OCI-LY3 (cell line): ENCODE measurements around the gene U2SURP.
"Not testable (repeated sequence)": the region's sequence is repeated elsewhere in the genome, so short reads cannot be mapped to it uniquely, and the experiment has no call there.

ENCODE experiments used
- H2AFZ ChIP-seq: fragments of 200-600, 300-600 bp; shearing (Covaris generic); 2 replicates; pipeline ENCODE4 v1.6.0; 2014; ENCODE audit warnings: antibody characterized with exemption, low read depth, low read length
- H3K27ac ChIP-seq: fragments of 200-600, 300-600 bp; sonication (generic); 2 replicates; pipeline ENCODE4 v1.5.1; 2014; ENCODE audit warnings: mild to moderate bottlenecking, low read length, moderate library complexity, mixed read lengths
- H3K27me3 ChIP-seq: fragments of 200-600, 300-600 bp; sonication (generic); 2 replicates; pipeline ENCODE4 v1.6.1; 2014; ENCODE audit warnings: low read depth, low read length, mixed read lengths
- H3K36me3 ChIP-seq: fragments of 200-600, 300-600 bp; sonication (generic); replicated peaks from 2 replicates; pipeline ENCODE3; 2014; ENCODE audit warnings: low read depth, low read length, mixed read lengths
- H3K4me1 ChIP-seq: fragments of 300-600, 200-600 bp; sonication (generic); 2 replicates; pipeline ENCODE4 v1.6.1; 2014; ENCODE audit warnings: low read length, mixed read lengths
- H3K4me2 ChIP-seq: fragments of 200-600, 300-600 bp; sonication (generic); 2 replicates; pipeline ENCODE4 v1.6.1; 2014; ENCODE audit warnings: low read length, mixed read lengths
- H3K4me3 ChIP-seq: fragments of 300-600, 200-600 bp; sonication (generic); 2 replicates; pipeline ENCODE4 v1.5.1; 2014; ENCODE audit warnings: antibody characterized with exemption, mild to moderate bottlenecking, low read length, moderate library complexity
- H3K79me2 ChIP-seq: fragments of 300-600, 200-600 bp; shearing (Covaris generic); 2 replicates; pipeline ENCODE4 v1.6.1; 2014; ENCODE audit warnings: mild to moderate bottlenecking, low read length, mixed read lengths
- H3K9ac ChIP-seq: fragments of 300-600, 200-600 bp; shearing (Covaris generic); 2 replicates; pipeline ENCODE4 v1.6.0; 2014; ENCODE audit warnings: mild to moderate bottlenecking, low read length, moderate library complexity
- H3K9me3 ChIP-seq: fragments of 200-600, 300-600 bp; shearing (Covaris generic); 2 replicates; pipeline ENCODE4 v1.6.1; 2014; ENCODE audit warnings: low read length, mixed read lengths; ENCODE audit not compliant: insufficient read depth
- H4K20me1 ChIP-seq: fragments of 200-600, 300-600 bp; sonication (generic); 2 replicates; pipeline ENCODE4 v1.6.1; 2016; ENCODE audit warnings: low read length, mixed read lengths; ENCODE audit not compliant: insufficient read depth
- EZH2phosphoT487 ChIP-seq: fragments of 200-600 bp; shearing (Covaris generic); IDR thresholded peaks from 2 replicates; pipeline ENCODE4 v1.6.1; 2018; ENCODE audit warnings: antibody characterized with exemption, mixed run types, low read depth
- TF ChIP-seq, protein P1 (sequence below): fragments of 200-600, 300-600 bp; sonication (generic); IDR thresholded peaks from 2 replicates; pipeline ENCODE4 v1.5.1; 2014; ENCODE audit warnings: antibody characterized with exemption, low read length, low read depth

U2SURP gene

DNA sequence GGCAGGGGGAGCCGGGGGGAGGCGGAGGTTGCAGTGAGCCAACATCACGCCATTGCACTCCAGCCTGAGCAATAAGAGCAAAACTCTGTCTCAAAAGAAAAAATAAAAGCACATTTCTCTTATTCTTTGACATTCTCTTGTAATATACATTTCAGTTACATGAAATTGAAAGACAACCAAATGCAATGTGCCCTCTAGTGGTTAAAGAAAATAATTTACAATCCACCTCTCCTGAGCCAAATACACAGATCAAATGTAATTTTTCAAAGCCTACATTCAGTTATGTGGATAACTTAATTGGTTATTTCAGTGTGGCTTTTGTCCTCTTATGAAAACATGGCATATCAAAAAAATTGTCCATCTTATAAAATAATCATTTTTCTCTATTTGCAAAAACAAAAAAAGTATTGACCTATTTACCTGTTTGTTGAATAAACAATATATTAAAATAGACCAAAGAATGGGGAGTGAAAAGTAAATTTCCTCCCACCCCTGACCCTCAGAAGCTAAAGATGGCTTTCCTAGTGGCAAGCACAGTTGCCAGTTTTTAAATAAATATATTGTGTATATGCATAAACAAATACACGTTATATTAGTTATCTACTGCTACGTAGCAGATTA lies 14.2 kb upstream of the U2SURP start:
- Histone ChIP-seq H3K36me3 (no peaks in the 10 kb centered on the region), H3K9me3 (no peaks in the 10 kb centered on the region), H3K9ac (peak overlapping the region; percentile 37), H3K79me2 (no peaks in the 10 kb centered on the region), H3K27ac (no peak overlapping the region), H3K27me3 (no peaks in the 10 kb centered on the region), H3K4me3 (peak overlapping the region; percentile 48), H3K4me2 (peak overlapping the region; percentile 69), H2AFZ (no peak overlapping the region), H3K4me1 (peaks cover 15% of the 10 kb centered on the region), H4K20me1 (no peaks in the 10 kb centered on the region)
- TF ChIP-seq, protein P1, sequence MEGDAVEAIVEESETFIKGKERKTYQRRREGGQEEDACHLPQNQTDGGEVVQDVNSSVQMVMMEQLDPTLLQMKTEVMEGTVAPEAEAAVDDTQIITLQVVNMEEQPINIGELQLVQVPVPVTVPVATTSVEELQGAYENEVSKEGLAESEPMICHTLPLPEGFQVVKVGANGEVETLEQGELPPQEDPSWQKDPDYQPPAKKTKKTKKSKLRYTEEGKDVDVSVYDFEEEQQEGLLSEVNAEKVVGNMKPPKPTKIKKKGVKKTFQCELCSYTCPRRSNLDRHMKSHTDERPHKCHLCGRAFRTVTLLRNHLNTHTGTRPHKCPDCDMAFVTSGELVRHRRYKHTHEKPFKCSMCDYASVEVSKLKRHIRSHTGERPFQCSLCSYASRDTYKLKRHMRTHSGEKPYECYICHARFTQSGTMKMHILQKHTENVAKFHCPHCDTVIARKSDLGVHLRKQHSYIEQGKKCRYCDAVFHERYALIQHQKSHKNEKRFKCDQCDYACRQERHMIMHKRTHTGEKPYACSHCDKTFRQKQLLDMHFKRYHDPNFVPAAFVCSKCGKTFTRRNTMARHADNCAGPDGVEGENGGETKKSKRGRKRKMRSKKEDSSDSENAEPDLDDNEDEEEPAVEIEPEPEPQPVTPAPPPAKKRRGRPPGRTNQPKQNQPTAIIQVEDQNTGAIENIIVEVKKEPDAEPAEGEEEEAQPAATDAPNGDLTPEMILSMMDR, result peak; percentile 74
- TF ChIP-seq EZH2phosphoT487, result no peak

DNA sequence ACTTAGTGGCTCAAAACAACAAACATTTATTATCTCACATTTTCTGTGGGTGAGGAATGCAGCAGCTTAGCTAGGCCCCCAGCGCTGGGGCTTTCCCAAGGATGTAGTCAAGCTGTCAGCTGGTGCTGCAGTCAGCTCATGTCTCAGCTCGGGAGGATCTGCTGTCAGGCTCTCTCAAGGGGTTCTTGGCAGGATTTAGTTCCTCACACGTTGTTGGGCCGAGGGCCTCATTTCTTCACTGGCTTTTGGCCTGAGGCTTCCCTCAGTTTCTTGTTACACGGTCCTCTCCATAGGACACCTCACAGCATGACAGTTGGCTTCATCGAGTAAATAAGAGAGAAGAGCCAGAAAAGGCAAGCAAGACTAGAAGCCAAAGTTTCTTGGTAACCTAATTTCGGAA lies 13.7 kb upstream of the U2SURP start:
- Histone ChIP-seq H3K4me2 (peak overlapping the region; percentile 69), H3K27ac (0 out of 2 replicates have a peak overlapping the region, but pooled peaks have one; percentile 11), H3K9ac (peak overlapping the region; percentile 37), H3K4me3 (peak overlapping the region; percentile 48), H4K20me1 (no peaks in the 10 kb centered on the region), H3K4me1 (peaks cover 15% of the 10 kb centered on the region), H2AFZ (peak overlapping the region; percentile 66), H3K9me3 (no peaks in the 10 kb centered on the region), H3K36me3 (no peaks in the 10 kb centered on the region), H3K79me2 (no peaks in the 10 kb centered on the region), H3K27me3 (no peaks in the 10 kb centered on the region)
- TF ChIP-seq, protein P1, result no peak
- no peak for TF ChIP-seq EZH2phosphoT487

DNA sequence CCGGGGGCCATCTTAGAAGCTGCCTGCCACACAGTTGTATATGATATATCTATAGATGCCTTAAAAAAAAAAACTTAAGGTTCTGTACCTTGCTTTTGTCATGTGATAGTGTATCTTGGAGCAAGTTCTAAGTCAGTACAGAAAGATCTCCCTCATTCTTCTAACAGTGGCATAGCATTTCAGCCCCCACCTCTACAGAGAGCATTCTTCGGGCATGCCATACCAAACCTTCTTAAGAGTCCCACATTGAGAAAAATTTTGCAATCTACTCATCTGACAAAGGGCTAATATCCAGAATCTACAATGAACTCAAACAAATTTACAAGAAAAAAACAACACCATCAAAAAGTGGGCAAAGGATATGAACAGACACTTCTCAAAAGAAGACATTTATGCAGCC lies 13.1 kb upstream of the U2SURP start:
- H3K4me2 ChIP-seq, result peak overlapping the region; percentile 69
- not testable (repeated sequence) for H3K27ac ChIP-seq, H3K4me3 ChIP-seq, H4K20me1 ChIP-seq, H3K27me3 ChIP-seq, H3K36me3 ChIP-seq, H3K9me3 ChIP-seq, H3K79me2 ChIP-seq, H3K9ac ChIP-seq
- H2AFZ ChIP-seq, result peak overlapping the region; percentile 66
- peaks cover 15% of the 10 kb centered on the region for H3K4me1 ChIP-seq

DNA sequence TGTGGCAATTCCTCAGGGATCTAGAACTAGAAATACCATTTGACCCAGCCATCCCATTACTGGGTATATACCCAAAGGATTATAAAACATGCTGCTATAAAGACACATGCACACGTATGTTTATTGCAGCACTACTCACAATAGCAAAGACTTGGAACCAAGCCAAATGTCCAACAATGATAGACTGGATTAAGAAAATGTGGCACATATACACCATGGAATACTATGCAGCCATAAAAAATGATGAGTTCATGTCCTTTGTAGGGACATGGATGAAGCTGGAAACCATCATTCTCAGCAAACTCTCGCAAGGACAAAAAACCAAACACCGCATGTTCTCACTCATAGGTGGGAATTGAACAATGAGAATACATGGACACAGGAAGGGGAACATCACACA lies 12.5 kb upstream of the U2SURP start:
- H3K79me2 ChIP-seq, H3K9ac ChIP-seq, H2AFZ ChIP-seq, H3K27me3 ChIP-seq, H3K4me3 ChIP-seq, H3K36me3 ChIP-seq, H3K27ac ChIP-seq, H4K20me1 ChIP-seq, H3K4me2 ChIP-seq, H3K9me3 ChIP-seq: not testable (repeated sequence)
- peaks cover 20% of the 10 kb centered on the region for H3K4me1 ChIP-seq

DNA sequence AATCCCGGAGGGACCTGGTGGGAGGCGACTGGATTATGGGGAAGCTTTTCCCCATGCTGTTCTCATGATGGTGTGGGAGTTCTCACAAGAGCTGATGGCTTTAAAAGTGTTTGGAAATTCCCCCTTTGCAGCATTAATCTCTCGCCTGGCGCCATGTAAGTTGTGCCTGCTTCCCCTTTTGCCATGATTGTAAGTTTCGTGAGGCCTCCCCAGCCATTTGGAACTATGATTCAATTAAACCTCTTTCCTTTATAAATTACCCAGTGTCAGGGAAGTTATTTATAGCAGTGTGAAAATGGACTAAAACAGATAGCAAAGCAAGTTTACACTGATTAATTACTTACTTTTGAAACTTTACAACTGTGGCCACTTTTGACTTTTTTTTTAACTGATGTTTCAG lies 10.6 kb upstream of the U2SURP start:
- no peaks in the 10 kb centered on the region for H3K79me2 ChIP-seq
- H3K4me2 ChIP-seq, result no peak overlapping the region
- no peak overlapping the region for H3K9ac ChIP-seq
- peaks cover 21% of the 10 kb centered on the region for H3K4me1 ChIP-seq
- no peak overlapping the region for H3K4me3 ChIP-seq
- H4K20me1 ChIP-seq, result no peaks in the 10 kb centered on the region
- H3K9me3 ChIP-seq, result no peaks in the 10 kb centered on the region
- H2AFZ ChIP-seq, result no peak overlapping the region
- no peak overlapping the region for H3K27ac ChIP-seq
- TF ChIP-seq EZH2phosphoT487, result no peak
- TF ChIP-seq, protein P1, result no peak
- no peaks in the 10 kb centered on the region for H3K36me3 ChIP-seq
- no peaks in the 10 kb centered on the region for H3K27me3 ChIP-seq
